ENCODE data around the gene B3GNT3. TPM values are rescaled to one million over a fixed set of nuclear protein-coding genes. Genes with fewer than 3 reads are reported as not detected.

The B3GNT3 gene
- total RNA-seq, 3 donors from 2014 or later = 0.32 to 6.9 (median 2.0) TPM

GRCh38 chr19:17847538-17848366 is 52.8 kb downstream of the B3GNT3 start, which contains the start of gene JAK3:
JAK3 (minus strand) TSS chr19:17847982; CDS start chr19:17844417, 3,565 bp downstream.
- TF ChIP-seq POLR2A (IDR thresholded peaks at IDR 0.05) (no peak), POLR2AphosphoS5 (IDR thresholded peaks at IDR 0.05) (no peak), CTCF (IDR thresholded peaks at IDR 0.05) (no peak)
- intact Hi-C loops (cut with DNase I; ENCODE audit: low total_unique reads) = loop anchor here (5.0 kb wide), 1 partner anchor 500 kb away; no protein-coding TSS in a partner anchor
- Histone ChIP-seq H3K27me3 (peaks cover 0 to 2% of the 10 kb centered on the region in 2 donors), H3K4me3 (peak within 1 kb of the TSS; percentile 35 to 72 (median 49)), H3K9me3 (no peaks in the 10 kb centered on the region), H3K36me3 (no peaks in the 10 kb centered on the region), H3K4me1 (no peaks in the 10 kb centered on the region), H3K27ac (peak within 1 kb of the TSS; percentile 76 to 93)
- DNase-seq (ENCODE audit: low spot score in 2 of 2) = no peak

- no peaks in the 10 kb centered on the region for H3K36me3 ChIP-seq
- intact Hi-C loops (cut with DNase I; ENCODE audit: low total_unique reads) = loop anchor here (5.0 kb wide), 1 partner anchor 501 kb away; no protein-coding TSS in a partner anchor
Observed at GRCh38 chr19:17848595-17849292, 53.8 kb downstream of the B3GNT3 start.

GRCh38 chr19:17854061-17854460 is 59.1 kb downstream of the B3GNT3 start:
- H3K36me3 ChIP-seq = no peaks in the 10 kb centered on the region
- intact Hi-C loops (cut with DNase I; ENCODE audit: low total_unique reads) = no loop called here
- no peaks in the 10 kb centered on the region for H3K27me3 ChIP-seq
- H3K4me1 ChIP-seq = no peaks in the 10 kb centered on the region
- TF ChIP-seq CTCF (IDR thresholded peaks at IDR 0.05) (no peak), POLR2AphosphoS5 (IDR thresholded peaks at IDR 0.05) (no peak), POLR2A (IDR thresholded peaks at IDR 0.05) (no peak)
- no peaks in the 10 kb centered on the region for H3K9me3 ChIP-seq
- DNase-seq (ENCODE audit: low spot score in 2 of 2) = no peak
- no peak overlapping the region for H3K27ac ChIP-seq
- no peak overlapping the region for H3K4me3 ChIP-seq

More at GRCh38 chr19:17848595-17849292, 53.8 kb downstream of the B3GNT3 start:
- TF ChIP-seq POLR2AphosphoS5 (IDR thresholded peaks at IDR 0.05) (no peak), CTCF (IDR thresholded peaks at IDR 0.05) (no peak), POLR2A (IDR thresholded peaks at IDR 0.05) (no peak)
- Histone ChIP-seq H3K4me1 (no peaks in the 10 kb centered on the region), H3K9me3 (no peaks in the 10 kb centered on the region), H3K27ac (peak overlapping the region; percentile 76 to 93), H3K4me3 (no peak overlapping the region), H3K27me3 (peaks cover 0 to 2% of the 10 kb centered on the region in 2 donors)
- DNase-seq (ENCODE audit: low spot score in 2 of 2) = peak in 1 of 2 donors; percentile 52

- no peak overlapping the region for H3K4me3 ChIP-seq
- no peaks in the 10 kb centered on the region for H3K9me3 ChIP-seq
- H3K27ac ChIP-seq = no peak overlapping the region
- no peaks in the 10 kb centered on the region for H3K4me1 ChIP-seq
- no peaks in the 10 kb centered on the region for H3K27me3 ChIP-seq
- peak; percentile 80 to 89 for DNase-seq (ENCODE audit: low spot score in 2 of 2)
- intact Hi-C loops (cut with DNase I; ENCODE audit: low total_unique reads) = no loop called here
- TF ChIP-seq CTCF (IDR thresholded peaks at IDR 0.05) = peak; percentile 70 to 94 (median 91)
- TF ChIP-seq POLR2AphosphoS5 (IDR thresholded peaks at IDR 0.05) = peak in 1 of 3 donors; percentile 64
- TF ChIP-seq POLR2A (IDR thresholded peaks at IDR 0.05) = no peak
- H3K36me3 ChIP-seq = no peaks in the 10 kb centered on the region
Observed at GRCh38 chr19:17855280-17856152, 60.6 kb downstream of the B3GNT3 start.
